ENCODE measurements around the gene CLEC16A. TPM values are rescaled to one million over a fixed set of nuclear protein-coding genes. Genes with fewer than 3 reads are reported as not detected.

The CLEC16A gene
- total RNA-seq, 4 donors from 2014 or later = 24.5 to 33.0 (median 29.3) TPM

GRCh38 chr16:10972819-10973464, 28.6 kb downstream of the CLEC16A start:
- no peaks in the 10 kb centered on the region for H3K27me3 ChIP-seq
- H3K9me3 ChIP-seq = no peaks in the 10 kb centered on the region
- no peak for TF ChIP-seq CTCF (IDR thresholded peaks at IDR 0.05 in 4 of 5, conservative IDR thresholded peaks at IDR 0.05 in 1 of 5)
- TF ChIP-seq POLR2A (IDR thresholded peaks at IDR 0.05) = no peak
- no peak overlapping the region for H3K27ac ChIP-seq
- H3K36me3 ChIP-seq = peaks cover 0 to 24% of the 10 kb centered on the region in 2 donors
- intact Hi-C loops (cut with DNase I; ENCODE audit: low total_unique reads) = loop anchor here (5.0 kb wide), 1 partner anchor 124 kb away; no protein-coding TSS in a partner anchor
- DNase-seq (no peak), ATAC-seq (no peak)
- H3K4me3 ChIP-seq = no peak overlapping the region
- no peaks in the 10 kb centered on the region for H3K4me1 ChIP-seq
- in situ Hi-C loops (cut with MboI; ENCODE audit: low sequenced_read_pairs in 4 of 4) = loop anchor here (10.0 to 25.0 kb wide), 4 partner anchors 292 to 839 kb away; partner anchors contain the start of gene TNP2 (in 1 of the 4)

DNA sequence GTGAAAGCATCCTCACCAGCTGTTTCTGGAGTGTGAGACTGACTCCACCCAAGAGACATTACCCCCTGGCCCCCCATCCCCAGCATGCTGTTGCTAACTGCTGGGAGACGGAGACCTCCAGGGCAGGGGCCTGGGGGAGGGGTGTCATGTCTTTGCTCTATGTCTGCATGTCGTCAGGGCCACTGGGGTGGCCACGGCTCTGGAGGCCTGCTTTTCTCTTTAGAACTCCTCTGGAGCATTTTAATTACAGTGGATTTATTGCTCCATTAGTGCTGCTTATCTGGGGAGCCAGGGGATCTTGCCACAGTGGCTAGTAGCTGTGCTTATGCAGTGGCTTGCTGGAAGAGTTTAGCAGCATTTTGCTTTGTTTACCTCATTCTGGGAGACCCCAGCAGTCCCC, 32.3 kb downstream of the CLEC16A start:
- intact Hi-C loops (cut with DNase I; ENCODE audit: low total_unique reads) (no loop called here), in situ Hi-C loops (cut with MboI; ENCODE audit: low sequenced_read_pairs in 4 of 4) (loop anchor here in 1 of 4 donors (10.0 kb wide), 1 partner anchor 288 kb away; the partner anchor contains the start of gene TNP2)
- no peaks in the 10 kb centered on the region for H3K27me3 ChIP-seq
- DNase-seq = no peak
- TF ChIP-seq POLR2A (IDR thresholded peaks at IDR 0.05) (no peak), CTCF (IDR thresholded peaks at IDR 0.05 in 4 of 5, conservative IDR thresholded peaks at IDR 0.05 in 1 of 5) (no peak)
- no peaks in the 10 kb centered on the region for H3K9me3 ChIP-seq
- H3K27ac ChIP-seq = no peak overlapping the region
- ATAC-seq = no peak
- H3K4me3 ChIP-seq = no peak overlapping the region
- peaks cover 0 to 29% of the 10 kb centered on the region in 2 donors for H3K36me3 ChIP-seq
- H3K4me1 ChIP-seq = peaks cover 7 to 8% of the 10 kb centered on the region in 2 donors

GRCh38 chr16:10978124-10978523, 33.8 kb downstream of the CLEC16A start:
- intact Hi-C loops (cut with DNase I; ENCODE audit: low total_unique reads) = no loop called here
- DNase-seq = no peak

GRCh38 chr16:10978871-10979446, 34.6 kb downstream of the CLEC16A start:
- DNase-seq (no peak), ATAC-seq (no peak)
- no peaks in the 10 kb centered on the region for H3K9me3 ChIP-seq
- TF ChIP-seq POLR2A (IDR thresholded peaks at IDR 0.05) = no peak
- no peak for TF ChIP-seq CTCF (IDR thresholded peaks at IDR 0.05 in 4 of 5, conservative IDR thresholded peaks at IDR 0.05 in 1 of 5)
- H3K4me3 ChIP-seq = no peak overlapping the region
- peaks cover 0 to 21% of the 10 kb centered on the region in 2 donors for H3K36me3 ChIP-seq
- no peak overlapping the region for H3K27ac ChIP-seq
- H3K4me1 ChIP-seq = peaks cover 7 to 8% of the 10 kb centered on the region in 2 donors
- intact Hi-C loops (cut with DNase I; ENCODE audit: low total_unique reads) (no loop called here), in situ Hi-C loops (cut with MboI; ENCODE audit: low sequenced_read_pairs in 4 of 4) (loop anchor here in 1 of 4 donors (10.0 kb wide), 1 partner anchor 286 kb away; the partner anchor contains the start of gene TNP2)
- H3K27me3 ChIP-seq = no peaks in the 10 kb centered on the region

More at GRCh38 chr16:10978124-10978523, 33.8 kb downstream of the CLEC16A start:
- Histone ChIP-seq H3K4me1 (peaks cover 7 to 8% of the 10 kb centered on the region in 2 donors), H3K27me3 (no peaks in the 10 kb centered on the region), H3K36me3 (peaks cover 0 to 24% of the 10 kb centered on the region in 2 donors), H3K27ac (no peak overlapping the region), H3K9me3 (no peaks in the 10 kb centered on the region), H3K4me3 (no peak overlapping the region)
- no peak for ATAC-seq
- no peak for TF ChIP-seq POLR2A (IDR thresholded peaks at IDR 0.05)
- TF ChIP-seq CTCF (IDR thresholded peaks at IDR 0.05 in 4 of 5, conservative IDR thresholded peaks at IDR 0.05 in 1 of 5) = no peak
- in situ Hi-C loops (cut with MboI; ENCODE audit: low sequenced_read_pairs in 4 of 4) = loop anchor here in 1 of 4 donors (10.0 kb wide), 1 partner anchor 287 kb away; the partner anchor contains the start of gene TNP2
